GM19438 (cell line): ENCODE data around the gene C16orf54.
A peak's percentile ranks its signal among the peaks of the same experiment; 100 is the strongest.
"Not testable (repeated sequence)": the region's sequence is repeated elsewhere in the genome, so short reads cannot be mapped to it uniquely, and the experiment has no call there.

Experiments used
- ATAC-seq: cut with Tn5 transposase; IDR thresholded peaks from one replicate; pipeline ENCODE4 v1.9.1; 2021; ENCODE audit warnings: low read depth; ENCODE audit not compliant: unreplicated experiment

The C16orf54 gene

DNA sequence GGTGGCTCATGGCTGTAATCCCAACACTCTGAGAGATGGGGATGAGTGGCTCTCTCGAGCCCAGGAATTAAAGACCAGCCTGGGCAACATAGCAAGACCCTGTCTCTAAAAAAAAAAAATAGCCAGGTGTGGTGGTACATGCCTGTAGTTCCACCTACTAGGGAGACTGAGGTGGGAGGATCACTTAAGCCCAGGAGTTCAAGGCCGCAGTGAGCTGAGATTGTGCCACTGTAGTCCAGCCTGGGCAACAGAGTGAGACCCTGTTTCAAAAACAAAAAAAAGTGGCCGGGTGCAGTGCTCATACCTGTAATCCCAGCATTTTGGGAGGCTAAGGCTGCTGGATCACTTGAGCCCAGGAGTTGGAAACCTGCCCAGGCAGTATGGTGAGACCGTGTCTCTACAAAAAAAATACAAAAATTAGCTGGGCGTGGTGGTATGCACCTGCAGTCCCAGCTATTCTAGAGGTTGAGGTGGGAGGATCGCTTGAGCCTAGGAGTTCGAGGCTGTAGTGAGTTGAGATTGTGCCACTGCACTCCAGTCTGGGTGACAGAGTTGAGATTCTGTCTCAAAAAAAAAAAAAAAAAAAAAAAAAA lies 3.0 kb downstream of the C16orf54 start:
- no peak for ATAC-seq

- ATAC-seq = not testable (repeated sequence)
Observed at GRCh38 chr16:29740630-29741015, 5.2 kb downstream of the C16orf54 start.

- ATAC-seq = not testable (repeated sequence)
Observed at GRCh38 chr16:29739927-29740629, 5.7 kb downstream of the C16orf54 start.

DNA sequence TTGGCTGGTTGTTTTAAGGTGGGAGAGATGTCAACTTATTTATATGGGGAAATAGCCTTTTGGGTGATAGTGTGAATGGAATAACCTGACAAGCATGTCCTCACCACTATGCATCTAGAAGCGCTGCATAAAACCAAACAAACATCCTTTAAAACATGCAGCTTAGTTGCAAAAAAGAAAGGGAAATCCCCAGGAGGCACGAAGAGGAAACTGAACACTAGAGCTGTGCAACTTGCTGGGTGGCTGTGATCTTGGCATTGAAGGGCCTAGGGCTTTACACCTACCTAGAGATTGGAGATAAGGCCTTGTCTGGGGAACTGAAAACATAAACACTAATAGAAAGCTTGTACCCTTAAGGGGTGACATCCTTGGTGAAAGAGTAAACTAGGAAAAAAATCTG lies 7.3 kb downstream of the C16orf54 start:
- no peak for ATAC-seq

- no peak for ATAC-seq
Observed at GRCh38 chr16:29737713-29738112, 8.1 kb downstream of the C16orf54 start.

DNA sequence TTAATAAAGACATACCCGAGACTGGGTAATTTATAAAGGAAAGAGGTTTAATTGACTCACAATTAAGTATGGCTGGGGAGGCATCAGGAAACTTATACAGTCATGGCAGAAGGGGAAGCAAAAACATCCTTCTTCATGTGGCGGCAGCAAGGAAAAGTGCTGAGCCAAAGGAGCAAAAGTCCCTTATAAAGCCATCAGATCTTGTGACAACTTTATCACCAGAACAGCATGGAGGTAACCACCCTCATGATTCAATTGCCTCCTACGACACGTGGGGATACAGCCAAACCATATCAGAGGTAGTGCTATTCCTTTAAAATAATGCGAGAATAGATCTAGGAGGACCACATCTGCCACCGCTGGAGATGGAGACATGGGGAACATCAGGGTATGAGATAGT lies 9.0 kb downstream of the C16orf54 start:
- no peak for ATAC-seq

- ATAC-seq = no peak
Observed at GRCh38 chr16:29736112-29736511, 9.7 kb downstream of the C16orf54 start.

- ATAC-seq = no peak
Observed at GRCh38 chr16:29734786-29735185, 11.0 kb downstream of the C16orf54 start.

DNA sequence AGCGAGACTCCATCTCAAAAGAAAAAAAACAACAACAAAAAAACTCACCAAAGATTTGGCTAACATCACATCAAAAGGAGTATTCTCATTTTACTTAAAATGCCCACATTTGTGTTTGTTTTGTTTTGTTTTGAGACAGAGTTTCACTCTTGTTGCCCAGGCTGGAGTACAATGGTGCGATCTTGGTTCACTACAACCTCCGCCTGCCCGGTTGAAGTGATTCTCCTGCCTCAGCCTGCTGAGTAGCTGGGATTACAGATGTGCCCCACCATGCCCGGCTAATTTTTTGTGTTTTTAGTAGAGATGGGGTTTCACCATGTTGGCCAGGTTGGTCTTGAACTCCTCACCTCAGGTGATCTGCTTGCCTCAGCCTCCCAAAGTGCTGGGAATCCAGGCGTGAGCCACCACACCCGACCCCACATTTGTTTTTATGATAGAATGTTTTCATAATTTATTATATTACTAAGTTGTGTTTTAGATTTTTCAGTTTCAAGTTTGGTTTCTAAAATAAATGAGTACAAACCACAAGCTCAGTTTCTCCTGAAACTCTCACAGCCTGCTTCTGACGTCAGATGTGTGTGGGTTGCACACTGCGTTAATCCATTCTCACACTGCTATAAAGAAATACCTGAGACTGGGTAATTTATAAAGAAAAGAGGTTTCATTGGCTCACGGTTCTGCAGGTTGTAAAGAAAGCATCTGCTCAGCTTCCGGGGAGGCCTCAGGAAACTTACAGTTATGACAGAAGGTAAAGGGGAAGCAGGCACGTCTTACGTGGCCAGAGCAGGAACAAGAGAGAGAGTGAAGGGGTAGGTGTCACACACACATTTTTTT lies 13.8 kb downstream of the C16orf54 start:
- ATAC-seq = peak; percentile 56

DNA sequence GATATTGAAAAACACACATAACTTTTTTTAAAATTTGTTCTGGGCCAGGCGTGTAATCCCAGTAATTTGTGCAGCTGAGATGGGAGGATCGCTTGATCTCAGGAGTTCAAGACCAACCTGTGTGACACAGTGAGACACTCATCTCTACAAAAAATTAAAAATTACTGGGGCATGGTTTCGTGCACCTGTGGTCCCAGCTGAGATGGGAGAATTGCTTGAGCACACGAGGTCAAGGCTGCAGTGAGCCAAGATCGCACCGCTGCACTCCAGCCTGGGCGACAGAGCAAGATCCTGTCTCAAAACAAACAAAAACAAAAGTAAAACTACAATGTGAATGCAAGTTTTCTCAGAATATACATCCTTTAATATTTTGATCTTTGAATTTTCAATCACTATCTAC lies 15.1 kb downstream of the C16orf54 start:
- no peak for ATAC-seq

DNA sequence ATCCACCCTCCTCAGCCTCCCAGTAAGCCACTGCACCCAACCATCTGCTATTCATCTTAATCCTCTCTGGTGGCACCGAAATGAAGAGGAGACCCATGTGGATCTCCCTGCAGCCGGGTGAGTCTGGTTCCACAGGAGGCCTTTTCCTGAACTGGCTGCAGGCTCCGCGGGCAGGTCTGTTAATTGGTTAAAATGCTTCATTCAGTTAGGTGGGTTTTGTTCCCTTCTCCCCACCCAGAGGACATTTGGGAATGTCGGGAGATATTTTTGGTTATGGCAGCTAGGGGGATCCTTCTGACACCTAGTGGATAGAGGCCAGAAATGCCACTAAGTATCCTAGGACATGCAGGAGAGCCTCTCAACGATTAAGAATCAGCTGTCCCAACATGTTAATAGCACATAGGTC lies 16.7 kb downstream of the C16orf54 start:
- ATAC-seq = no peak

- no peak for ATAC-seq
Observed at GRCh38 chr16:29727452-29727851, 18.3 kb downstream of the C16orf54 start.

DNA sequence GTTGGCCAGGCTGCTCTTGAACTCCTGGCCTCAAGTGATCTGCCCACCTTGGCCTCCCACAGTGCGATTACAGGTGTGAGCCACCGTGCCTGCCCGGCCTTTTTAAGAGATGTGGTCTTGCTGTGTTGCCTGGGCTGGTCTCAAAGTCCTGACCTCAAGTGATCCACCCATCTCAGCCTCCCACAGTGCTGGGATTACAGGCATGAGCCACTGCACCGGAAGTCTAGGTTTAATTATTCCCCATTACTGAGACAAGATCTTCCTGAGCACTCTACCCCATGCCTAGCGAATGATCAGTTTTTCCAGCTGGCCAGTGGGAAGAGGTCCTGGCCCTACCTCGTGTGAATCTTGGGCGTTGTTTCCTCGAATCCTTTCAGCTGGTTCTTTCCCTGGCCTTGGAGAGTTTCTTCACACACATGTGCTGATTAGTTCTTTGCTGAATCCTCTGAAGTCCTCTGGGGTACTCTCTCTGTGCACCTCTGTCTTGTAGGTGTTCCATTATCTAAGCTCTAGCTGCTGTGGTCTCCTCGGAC lies 18.9 kb downstream of the C16orf54 start:
- no peak for ATAC-seq

DNA sequence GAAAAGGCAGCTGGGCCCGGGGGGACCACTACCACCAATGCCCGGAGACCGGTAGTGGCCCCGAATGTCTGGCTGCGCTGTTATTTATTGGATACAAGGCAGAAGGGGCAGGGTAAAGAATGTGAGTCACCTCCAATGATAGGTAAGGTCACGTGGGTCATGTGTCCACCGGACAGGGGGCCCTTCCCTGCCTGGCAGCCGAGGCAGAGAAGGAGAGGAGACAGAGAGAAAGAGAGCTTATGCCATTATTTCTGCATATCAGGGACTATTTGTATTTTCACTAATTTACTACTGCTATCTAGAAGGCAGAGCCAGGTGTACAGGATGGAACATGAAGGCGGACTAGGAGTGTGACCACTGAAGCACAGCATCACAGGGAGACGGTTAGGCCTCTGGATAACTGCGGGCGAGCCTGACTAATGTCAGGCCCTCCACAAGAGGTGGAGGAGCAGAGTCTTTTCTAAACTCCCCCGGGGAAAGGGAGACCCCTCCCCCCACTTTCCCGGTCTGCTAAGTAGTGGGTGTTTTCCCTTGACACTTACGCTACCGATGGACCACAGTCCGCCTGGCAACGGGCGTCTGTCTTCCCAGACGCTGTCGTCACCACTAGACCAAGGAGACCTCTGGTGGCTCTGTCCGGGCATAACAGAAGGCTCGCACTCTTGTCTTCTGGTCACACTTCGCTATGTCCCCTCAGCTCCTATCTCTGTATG lies 24.5 kb downstream of the C16orf54 start:
- ATAC-seq = not testable (repeated sequence)

DNA sequence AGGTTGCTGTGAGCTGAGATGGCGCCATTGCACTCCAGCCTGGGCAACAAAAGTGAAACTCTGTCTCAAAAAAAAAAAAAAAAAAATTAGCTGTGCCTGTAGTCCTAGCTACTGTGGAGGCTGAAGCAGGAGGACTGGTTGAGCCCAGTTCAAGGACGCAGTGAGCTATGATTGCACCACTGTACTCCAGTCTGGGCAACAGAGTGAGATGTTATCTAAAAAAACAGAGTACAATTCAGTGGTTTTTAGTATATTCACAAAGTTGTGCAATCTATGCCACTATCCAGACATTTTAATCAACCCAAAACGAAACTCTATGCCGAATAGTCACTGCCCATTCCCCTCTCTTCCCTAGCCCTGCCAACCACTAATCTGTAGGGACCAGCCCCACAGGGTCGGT lies 25.1 kb downstream of the C16orf54 start:
- ATAC-seq = no peak

DNA sequence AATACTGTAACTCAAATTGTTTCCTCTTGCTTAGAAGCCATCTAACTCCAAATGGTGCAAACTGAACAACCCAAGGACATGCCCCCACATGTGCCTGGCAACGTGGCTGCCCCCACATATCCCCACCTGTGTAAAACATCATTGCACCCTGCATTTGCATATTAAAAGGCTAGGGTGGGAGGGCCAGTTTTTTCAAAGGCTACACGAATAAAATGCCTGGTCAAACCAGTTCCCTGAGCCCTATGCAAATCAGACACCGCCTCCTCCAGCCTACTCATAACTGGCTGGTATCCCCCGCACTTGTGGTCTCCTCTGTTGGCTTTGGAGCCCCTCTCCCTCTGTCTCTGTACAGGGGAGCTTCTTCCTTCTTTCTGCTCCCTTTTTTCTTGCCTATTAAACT lies 26.7 kb downstream of the C16orf54 start:
- no peak for ATAC-seq

DNA sequence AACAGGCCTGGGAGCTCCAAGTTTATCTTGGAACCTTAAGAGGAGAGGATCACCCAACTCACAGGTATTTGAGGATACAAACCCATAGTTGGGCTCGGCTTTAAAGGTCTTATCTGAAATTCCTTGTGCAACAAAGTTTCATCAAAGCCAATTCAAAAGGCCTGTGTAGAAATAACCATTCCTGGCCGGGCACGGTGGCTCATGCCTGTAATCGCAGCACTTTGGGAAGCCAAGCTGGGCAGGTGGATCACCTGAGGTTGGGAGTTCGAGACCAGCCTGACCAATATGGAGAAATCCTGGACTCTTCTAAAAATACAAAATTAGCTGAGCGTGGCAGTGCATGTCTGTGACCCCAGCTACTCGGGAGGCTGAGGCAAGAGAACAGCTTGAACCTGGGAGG lies 28.7 kb downstream of the C16orf54 start:
- ATAC-seq = no peak

DNA sequence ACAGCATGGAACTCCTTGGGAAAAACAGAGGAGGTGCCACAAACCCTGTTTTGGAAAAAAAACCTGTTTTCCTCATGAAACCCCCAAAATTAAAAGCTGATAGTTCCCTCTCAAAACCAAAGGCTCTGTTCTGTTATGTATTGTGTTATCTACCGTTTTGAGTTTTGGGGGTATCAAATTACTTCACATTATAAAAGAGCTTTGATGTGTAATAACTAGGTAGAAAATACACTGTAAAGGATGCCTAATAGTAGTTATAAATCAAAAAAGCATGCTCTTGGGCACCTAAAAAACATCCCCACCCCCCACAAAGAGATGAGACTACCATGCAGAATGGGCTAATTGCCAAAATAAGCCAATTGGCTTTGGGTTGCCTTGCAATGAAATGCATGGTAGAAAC lies 30.8 kb downstream of the C16orf54 start:
- no peak for ATAC-seq

GRCh38 chr16:29714396-29714795 lies 31.4 kb downstream of the C16orf54 start:
- ATAC-seq = no peak

DNA sequence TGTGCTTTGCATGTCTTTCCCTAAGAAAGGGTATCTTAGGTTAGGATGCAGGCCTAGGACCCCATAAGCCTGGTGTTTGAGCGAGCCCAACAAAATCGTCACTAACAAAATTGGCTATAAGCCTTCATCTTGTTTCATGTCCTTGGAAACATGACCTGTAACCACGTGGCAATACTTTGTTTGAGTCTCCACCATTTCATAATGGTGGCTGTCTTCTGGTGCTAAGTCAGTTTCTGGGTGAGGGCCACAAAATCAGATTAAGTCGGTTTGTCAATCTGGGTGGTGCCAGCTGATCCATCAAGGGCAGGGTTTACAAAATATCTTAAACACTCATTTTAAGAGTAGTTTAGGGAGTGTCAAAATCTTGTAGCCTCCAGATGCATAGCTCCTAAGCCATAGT lies 33.0 kb downstream of the C16orf54 start:
- ATAC-seq = no peak
